ENCODE results near the gene MARVELD2. TPM values are rescaled to one million over a fixed set of nuclear protein-coding genes. Genes with fewer than 3 reads are reported as not detected.
"Not testable (repeated sequence)": the region's sequence is repeated elsewhere in the genome, so short reads cannot be mapped to it uniquely, and the experiment has no call there.

MARVELD2 gene
- total and polyA plus RNA-seq, 9 donors, result 0.14 to 3.2 (median 0.31) TPM

GRCh38 chr5:69468631-69469030 is 53.7 kb downstream of the MARVELD2 start:
- Histone ChIP-seq H3K27ac (ENCODE audit: low read length) (no peak overlapping the region), H3K4me1 (ENCODE audit: control insufficient read depth, insufficient read depth, low read length) (no peaks in the 10 kb centered on the region), H3K9me3 (replicated peaks; ENCODE audit: control insufficient read depth, low read depth, low read length) (no peaks in the 10 kb centered on the region), H3K27me3 (ENCODE audit: control insufficient read depth, insufficient read depth, low read length) (no peaks in the 10 kb centered on the region), H3K36me3 (ENCODE audit: control insufficient read depth, insufficient read depth, low read length) (no peaks in the 10 kb centered on the region), H3K4me3 (ENCODE audit: low read length) (no peak overlapping the region)
- WGBS (ENCODE audit: insufficient coverage), result no CpG with 5 or more reads among the region's 1 CpG
- DNase-seq, result no peak

- 100% methylated on average over 1 of the region's 6 CpGs for WGBS (ENCODE audit: insufficient coverage)
- not testable (repeated sequence) for H3K9me3 ChIP-seq (replicated peaks; ENCODE audit: control insufficient read depth, low read depth, low read length); H3K27ac ChIP-seq (ENCODE audit: low read length); H3K27me3 ChIP-seq (ENCODE audit: control insufficient read depth, insufficient read depth, low read length); H3K4me3 ChIP-seq (ENCODE audit: low read length); H3K4me1 ChIP-seq (ENCODE audit: control insufficient read depth, insufficient read depth, low read length); DNase-seq; H3K36me3 ChIP-seq (ENCODE audit: control insufficient read depth, insufficient read depth, low read length)
Measured at GRCh38 chr5:69471516-69471915, 56.6 kb downstream of the MARVELD2 start.

- not testable (repeated sequence) for H3K27me3 ChIP-seq (ENCODE audit: control insufficient read depth, insufficient read depth, low read length); H3K9me3 ChIP-seq (replicated peaks; ENCODE audit: control insufficient read depth, low read depth, low read length); H3K4me1 ChIP-seq (ENCODE audit: control insufficient read depth, insufficient read depth, low read length); H3K36me3 ChIP-seq (ENCODE audit: control insufficient read depth, insufficient read depth, low read length); H3K4me3 ChIP-seq (ENCODE audit: low read length); DNase-seq; H3K27ac ChIP-seq (ENCODE audit: low read length)
- 98% methylated on average over 8 of the region's 16 CpGs for WGBS (ENCODE audit: insufficient coverage)
Measured at GRCh38 chr5:69472535-69473143, 57.7 kb downstream of the MARVELD2 start.

- no peak for DNase-seq
- H3K4me1 ChIP-seq (ENCODE audit: control insufficient read depth, insufficient read depth, low read length), result no peaks in the 10 kb centered on the region
- no peaks in the 10 kb centered on the region for H3K9me3 ChIP-seq (replicated peaks; ENCODE audit: control insufficient read depth, low read depth, low read length)
- no peaks in the 10 kb centered on the region for H3K27me3 ChIP-seq (ENCODE audit: control insufficient read depth, insufficient read depth, low read length)
- no CpG with 5 or more reads among the region's 1 CpG for WGBS (ENCODE audit: insufficient coverage)
- H3K4me3 ChIP-seq (ENCODE audit: low read length), result no peak overlapping the region
- H3K36me3 ChIP-seq (ENCODE audit: control insufficient read depth, insufficient read depth, low read length), result no peaks in the 10 kb centered on the region
- H3K27ac ChIP-seq (ENCODE audit: low read length), result no peak overlapping the region
Measured at GRCh38 chr5:69477170-69477569, 62.3 kb downstream of the MARVELD2 start.

GRCh38 chr5:69478296-69478695 is 63.4 kb downstream of the MARVELD2 start:
- not testable (repeated sequence) for H3K27ac ChIP-seq (ENCODE audit: low read length); DNase-seq; H3K4me3 ChIP-seq (ENCODE audit: low read length); H3K9me3 ChIP-seq (replicated peaks; ENCODE audit: control insufficient read depth, low read depth, low read length); H3K27me3 ChIP-seq (ENCODE audit: control insufficient read depth, insufficient read depth, low read length); H3K36me3 ChIP-seq (ENCODE audit: control insufficient read depth, insufficient read depth, low read length); H3K4me1 ChIP-seq (ENCODE audit: control insufficient read depth, insufficient read depth, low read length)
- WGBS (ENCODE audit: insufficient coverage), result 90% methylated on average over 2 of the region's 7 CpGs

GRCh38 chr5:69484891-69485290 is 70.0 kb downstream of the MARVELD2 start:
- DNase-seq, result no peak
- Histone ChIP-seq H3K4me3 (ENCODE audit: low read length) (no peak overlapping the region), H3K27ac (ENCODE audit: low read length) (no peak overlapping the region), H3K4me1 (ENCODE audit: control insufficient read depth, insufficient read depth, low read length) (no peaks in the 10 kb centered on the region), H3K27me3 (ENCODE audit: control insufficient read depth, insufficient read depth, low read length) (peaks cover 6% of the 10 kb centered on the region), H3K9me3 (replicated peaks; ENCODE audit: control insufficient read depth, low read depth, low read length) (no peaks in the 10 kb centered on the region), H3K36me3 (ENCODE audit: control insufficient read depth, insufficient read depth, low read length) (no peaks in the 10 kb centered on the region)
- WGBS (ENCODE audit: insufficient coverage), result 96% methylated on average over 2 of the region's 7 CpGs

- peaks cover 6% of the 10 kb centered on the region for H3K27me3 ChIP-seq (ENCODE audit: control insufficient read depth, insufficient read depth, low read length)
- H3K27ac ChIP-seq (ENCODE audit: low read length), result no peak overlapping the region
- H3K36me3 ChIP-seq (ENCODE audit: control insufficient read depth, insufficient read depth, low read length), result no peaks in the 10 kb centered on the region
- 83% methylated on average over 1 of the region's 1 CpG for WGBS (ENCODE audit: insufficient coverage)
- no peaks in the 10 kb centered on the region for H3K9me3 ChIP-seq (replicated peaks; ENCODE audit: control insufficient read depth, low read depth, low read length)
- DNase-seq, result no peak
- H3K4me1 ChIP-seq (ENCODE audit: control insufficient read depth, insufficient read depth, low read length), result no peaks in the 10 kb centered on the region
- no peak overlapping the region for H3K4me3 ChIP-seq (ENCODE audit: low read length)
Measured at GRCh38 chr5:69485471-69485870, 70.6 kb downstream of the MARVELD2 start.

GRCh38 chr5:69489246-69489645 is 74.3 kb downstream of the MARVELD2 start:
- Histone ChIP-seq H3K27ac (ENCODE audit: low read length) (no peak overlapping the region), H3K4me3 (ENCODE audit: low read length) (no peak overlapping the region), H3K9me3 (replicated peaks; ENCODE audit: control insufficient read depth, low read depth, low read length) (no peaks in the 10 kb centered on the region), H3K27me3 (ENCODE audit: control insufficient read depth, insufficient read depth, low read length) (peaks cover 32% of the 10 kb centered on the region), H3K4me1 (ENCODE audit: control insufficient read depth, insufficient read depth, low read length) (peaks cover 16% of the 10 kb centered on the region), H3K36me3 (ENCODE audit: control insufficient read depth, insufficient read depth, low read length) (no peaks in the 10 kb centered on the region)
- WGBS (ENCODE audit: insufficient coverage), result no CpG with 5 or more reads among the region's 4 CpGs
- no peak for DNase-seq

GRCh38 chr5:69491027-69491426 is 76.1 kb downstream of the MARVELD2 start:
- no CpG with 5 or more reads among the region's 2 CpGs for WGBS (ENCODE audit: insufficient coverage)
- no peaks in the 10 kb centered on the region for H3K9me3 ChIP-seq (replicated peaks; ENCODE audit: control insufficient read depth, low read depth, low read length)
- H3K27me3 ChIP-seq (ENCODE audit: control insufficient read depth, insufficient read depth, low read length), result peaks cover 40% of the 10 kb centered on the region
- H3K36me3 ChIP-seq (ENCODE audit: control insufficient read depth, insufficient read depth, low read length), result no peaks in the 10 kb centered on the region
- H3K27ac ChIP-seq (ENCODE audit: low read length), result no peak overlapping the region
- no peak overlapping the region for H3K4me3 ChIP-seq (ENCODE audit: low read length)
- DNase-seq, result no peak
- H3K4me1 ChIP-seq (ENCODE audit: control insufficient read depth, insufficient read depth, low read length), result peaks cover 16% of the 10 kb centered on the region

GRCh38 chr5:69491838-69492390 is 77.0 kb downstream of the MARVELD2 start:
- peak; percentile 6 for DNase-seq

More at GRCh38 chr5:69491838-69492390, 77.0 kb downstream of the MARVELD2 start:
- Histone ChIP-seq H3K27ac (ENCODE audit: low read length) (no peak overlapping the region), H3K4me3 (ENCODE audit: low read length) (peak overlapping the region; percentile 54), H3K9me3 (replicated peaks; ENCODE audit: control insufficient read depth, low read depth, low read length) (no peaks in the 10 kb centered on the region), H3K4me1 (ENCODE audit: control insufficient read depth, insufficient read depth, low read length) (peaks cover 16% of the 10 kb centered on the region), H3K27me3 (ENCODE audit: control insufficient read depth, insufficient read depth, low read length) (peaks cover 42% of the 10 kb centered on the region), H3K36me3 (ENCODE audit: control insufficient read depth, insufficient read depth, low read length) (no peaks in the 10 kb centered on the region)
- 3% methylated on average over 12 of the region's 17 CpGs for WGBS (ENCODE audit: insufficient coverage)

Measured in muscle of leg (tissue), 11 donors.